ENCODE data around the gene CDH23.
A peak's percentile ranks its signal among the peaks of the same experiment; 100 is the strongest.

The CDH23 gene

GRCh38 chr10:71747039-71747531 lies 350.4 kb downstream of the CDH23 start:
- no peak overlapping the region for H3K4me3 ChIP-seq (ENCODE audit: low read length)
- TF ChIP-seq, protein P1, sequence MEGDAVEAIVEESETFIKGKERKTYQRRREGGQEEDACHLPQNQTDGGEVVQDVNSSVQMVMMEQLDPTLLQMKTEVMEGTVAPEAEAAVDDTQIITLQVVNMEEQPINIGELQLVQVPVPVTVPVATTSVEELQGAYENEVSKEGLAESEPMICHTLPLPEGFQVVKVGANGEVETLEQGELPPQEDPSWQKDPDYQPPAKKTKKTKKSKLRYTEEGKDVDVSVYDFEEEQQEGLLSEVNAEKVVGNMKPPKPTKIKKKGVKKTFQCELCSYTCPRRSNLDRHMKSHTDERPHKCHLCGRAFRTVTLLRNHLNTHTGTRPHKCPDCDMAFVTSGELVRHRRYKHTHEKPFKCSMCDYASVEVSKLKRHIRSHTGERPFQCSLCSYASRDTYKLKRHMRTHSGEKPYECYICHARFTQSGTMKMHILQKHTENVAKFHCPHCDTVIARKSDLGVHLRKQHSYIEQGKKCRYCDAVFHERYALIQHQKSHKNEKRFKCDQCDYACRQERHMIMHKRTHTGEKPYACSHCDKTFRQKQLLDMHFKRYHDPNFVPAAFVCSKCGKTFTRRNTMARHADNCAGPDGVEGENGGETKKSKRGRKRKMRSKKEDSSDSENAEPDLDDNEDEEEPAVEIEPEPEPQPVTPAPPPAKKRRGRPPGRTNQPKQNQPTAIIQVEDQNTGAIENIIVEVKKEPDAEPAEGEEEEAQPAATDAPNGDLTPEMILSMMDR (IDR thresholded peaks at IDR 0.05; ENCODE audit: insufficient read depth, low read depth, low read length, missing control alignments): no peak

DNA sequence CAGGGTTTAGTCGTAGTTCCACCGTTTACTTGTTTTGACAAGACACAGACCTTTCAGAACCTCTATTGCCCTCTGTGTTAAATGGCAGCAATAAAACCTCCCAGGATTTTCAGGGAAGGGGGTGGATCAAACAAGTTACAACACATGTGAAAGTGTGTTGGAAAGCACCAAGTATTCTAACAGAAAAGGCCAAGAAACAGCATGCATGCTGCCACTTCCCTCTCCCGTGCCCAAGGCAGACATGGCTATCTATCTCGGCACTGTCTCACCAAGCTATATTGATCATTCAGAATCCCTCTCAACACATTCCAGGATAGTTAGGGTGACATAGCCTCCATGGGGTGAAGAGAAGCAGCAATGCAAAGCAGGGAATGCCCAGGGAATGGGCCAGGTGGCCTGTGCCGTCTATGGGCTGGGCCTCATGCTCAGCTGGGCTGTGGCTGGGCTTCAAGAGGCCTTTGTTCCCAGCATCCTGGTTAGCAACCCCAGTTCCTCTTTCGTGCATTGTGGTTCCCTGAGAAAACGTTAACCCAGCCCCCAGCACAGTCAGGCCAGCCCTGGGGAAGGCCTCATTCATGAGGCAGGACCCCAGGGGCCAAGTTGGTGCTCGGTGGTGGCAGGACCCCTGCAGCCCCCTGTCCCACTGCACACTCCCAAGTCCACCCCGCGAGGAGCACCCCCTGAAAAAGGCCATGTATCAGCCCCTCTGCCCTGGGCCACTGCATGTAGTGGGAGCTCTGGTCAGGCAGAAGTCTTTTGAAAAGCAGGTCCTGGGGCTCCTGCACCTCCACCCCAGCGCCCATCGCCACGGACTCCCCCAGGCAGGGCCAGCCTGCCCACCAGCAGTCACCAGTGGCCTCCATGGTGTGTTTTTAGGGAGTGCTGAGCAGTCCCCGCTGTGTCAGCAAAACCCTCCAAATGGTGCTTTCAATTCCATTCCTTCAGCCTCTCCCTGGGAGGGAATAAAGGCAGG lies 351.1 kb downstream of the CDH23 start:
- DNase-seq (ENCODE audit: low read depth): peak; percentile 48
- H3K4me3 ChIP-seq (ENCODE audit: low read length): no peak overlapping the region
- TF ChIP-seq, protein P1 (IDR thresholded peaks at IDR 0.05; ENCODE audit: insufficient read depth, low read depth, low read length, missing control alignments): no peak

More at GRCh38 chr10:71747039-71747531, 350.4 kb downstream of the CDH23 start:
- DNase-seq (ENCODE audit: low read depth): no peak

DNA sequence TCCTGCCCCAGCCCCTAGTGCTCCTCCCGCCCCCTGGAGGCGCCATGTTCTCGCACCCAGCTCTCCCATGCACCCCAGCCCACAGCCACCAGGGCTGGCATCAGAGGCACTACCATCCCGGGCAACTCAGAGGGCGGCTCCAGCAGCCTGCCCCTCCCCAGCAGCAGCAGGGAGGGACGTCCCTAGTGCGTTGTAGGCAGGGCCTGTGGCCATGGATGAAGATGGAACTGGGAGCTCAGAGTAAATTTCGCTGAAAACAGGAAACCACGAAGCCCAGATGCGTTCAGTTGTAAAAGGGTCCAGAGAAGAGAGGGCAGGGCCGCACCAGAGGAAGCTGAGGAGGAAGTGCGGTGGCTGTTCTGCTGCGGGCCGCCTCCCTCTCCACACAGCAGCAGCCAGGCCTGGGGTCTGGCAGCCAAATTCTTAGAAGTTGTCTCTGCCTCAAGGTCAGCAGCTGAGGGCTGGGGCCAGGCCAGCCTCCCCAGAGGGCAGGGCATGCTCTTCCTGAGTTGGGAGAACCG lies 352.0 kb downstream of the CDH23 start:
- no peak overlapping the region for H3K4me3 ChIP-seq (ENCODE audit: low read length)
- DNase-seq (ENCODE audit: low read depth): no peak
- TF ChIP-seq, protein P1 (IDR thresholded peaks at IDR 0.05; ENCODE audit: insufficient read depth, low read depth, low read length, missing control alignments): no peak

- DNase-seq (ENCODE audit: low read depth): no peak
- H3K4me3 ChIP-seq (ENCODE audit: low read length): no peak overlapping the region
- TF ChIP-seq, protein P1 (IDR thresholded peaks at IDR 0.05; ENCODE audit: insufficient read depth, low read depth, low read length, missing control alignments): no peak
These were observed 352.7 kb downstream of the CDH23 start for GRCh38 chr10:71749396-71749795.

- no peak for DNase-seq (ENCODE audit: low read depth)
- H3K4me3 ChIP-seq (ENCODE audit: low read length): no peak overlapping the region
- TF ChIP-seq, protein P1 (IDR thresholded peaks at IDR 0.05; ENCODE audit: insufficient read depth, low read depth, low read length, missing control alignments): no peak
These were observed 353.6 kb downstream of the CDH23 start for GRCh38 chr10:71750124-71750841.

DNA sequence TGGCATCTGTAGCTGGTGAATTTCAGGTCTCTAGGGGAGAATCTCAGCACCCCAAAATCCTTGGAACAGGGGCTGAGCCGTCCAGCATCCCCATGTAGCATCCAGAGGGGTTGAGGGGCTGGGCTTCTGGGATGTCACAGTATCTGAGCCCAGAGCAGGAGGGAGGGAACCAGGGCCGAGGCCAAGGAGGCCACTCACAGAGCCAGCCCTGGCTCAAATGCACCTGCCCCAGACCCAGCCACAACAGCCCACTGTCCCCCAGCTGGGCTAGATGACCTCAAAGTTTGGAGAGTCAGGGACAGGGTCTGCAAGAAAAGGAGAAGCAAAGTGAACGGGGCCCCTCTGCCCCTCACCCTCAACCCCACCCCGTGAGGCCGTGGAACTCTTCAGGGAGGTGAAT lies 354.3 kb downstream of the CDH23 start:
- TF ChIP-seq, protein P1 (IDR thresholded peaks at IDR 0.05; ENCODE audit: insufficient read depth, low read depth, low read length, missing control alignments): no peak
- DNase-seq (ENCODE audit: low read depth): no peak
- no peak overlapping the region for H3K4me3 ChIP-seq (ENCODE audit: low read length)

Data from epithelial cell of esophagus (primary cell).